Loucy (cell line): ENCODE measurements around the gene TMEM132D.

Source experiments
- CTCF ChIP-seq: fragments of 200-600 bp; sonication (generic); conservative IDR thresholded peaks from 2 replicates; pipeline ENCODE4 v1.5.1; 2014; ENCODE audit warnings: mild to moderate bottlenecking, antibody characterized with exemption, low read length
- EZH2phosphoT487 ChIP-seq: fragments of 200-600 bp; IDR thresholded peaks from 2 replicates; pipeline ENCODE4 v1.6.1; 2018; ENCODE audit warnings: antibody characterized with exemption, mild to moderate bottlenecking, moderate library complexity, borderline replicate concordance

GRCh38 chr12:129571901-129572494 lies 331.8 kb downstream of the TMEM132D start:
- no peak for TF ChIP-seq CTCF
- TF ChIP-seq EZH2phosphoT487, result no peak
